Central memory CD8-positive, alpha-beta T cell (primary cell): ENCODE measurements around the gene OLFML1.

ENCODE experiments used
- ATAC-seq: fragments of 150-1000 bp; cut with Tn5 transposase; replicated peaks from 2 replicates; pipeline ENCODE4 v1.10.0; 2022; ENCODE audit warnings: mild to moderate bottlenecking, moderate FRiP score, moderate number of reproducible peaks; ENCODE audit not compliant: poor library complexity, severe bottlenecking; ENCODE audit errors: extremely low read depth
- DNase-seq, 2 donors: peaks; one replicate each; pipeline ENCODE4 v3.0.0; 2021; ENCODE audit warnings: low spot score in 2 of 2
- H3K27ac Mint-ChIP-seq: one replicate; pipeline ENCODE4 v1.8.0; 2022; ENCODE audit warnings: low read depth, mild to moderate bottlenecking, moderate library complexity, mixed read lengths
- H3K27me3 Mint-ChIP-seq: one replicate; pipeline ENCODE4 v1.8.0; 2022; ENCODE audit warnings: mixed read lengths
- H3K36me3 Mint-ChIP-seq: one replicate; pipeline ENCODE4 v1.8.0; 2022; ENCODE audit warnings: mild to moderate bottlenecking, moderate library complexity, mixed read lengths; ENCODE audit not compliant: insufficient read depth
- H3K4me1 Mint-ChIP-seq: one replicate; pipeline ENCODE4 v1.8.0; 2022; ENCODE audit warnings: mixed read lengths
- H3K4me3 Mint-ChIP-seq: one replicate; pipeline ENCODE4 v1.8.0; 2022; ENCODE audit warnings: mild to moderate bottlenecking, moderate library complexity, mixed read lengths
- H3K9me3 Mint-ChIP-seq: one replicate; pipeline ENCODE4 v1.8.0; 2022; ENCODE audit warnings: mixed read lengths

The OLFML1 gene

GRCh38 chr11:7486781-7487140 is 1.5 kb downstream of the OLFML1 start:
- no peak overlapping the region for H3K27ac Mint-ChIP-seq
- no peaks in the 10 kb centered on the region for H3K9me3 Mint-ChIP-seq
- no peaks in the 10 kb centered on the region for H3K36me3 Mint-ChIP-seq
- DNase-seq = no peak
- H3K27me3 Mint-ChIP-seq = peaks cover 12% of the 10 kb centered on the region
- ATAC-seq = no peak
- no peak overlapping the region for H3K4me3 Mint-ChIP-seq
- no peaks in the 10 kb centered on the region for H3K4me1 Mint-ChIP-seq

GRCh38 chr11:7487360-7487759 is 2.1 kb downstream of the OLFML1 start:
- Mint-ChIP-seq H3K27me3 (peaks cover 12% of the 10 kb centered on the region), H3K4me3 (no peak overlapping the region), H3K4me1 (no peaks in the 10 kb centered on the region), H3K27ac (no peak overlapping the region), H3K9me3 (no peaks in the 10 kb centered on the region), H3K36me3 (no peaks in the 10 kb centered on the region)
- no peak for ATAC-seq
- no peak for DNase-seq

- ATAC-seq (no peak), DNase-seq (no peak)
- no peak overlapping the region for H3K27ac Mint-ChIP-seq
- H3K27me3 Mint-ChIP-seq = peaks cover 12% of the 10 kb centered on the region
- no peak overlapping the region for H3K4me3 Mint-ChIP-seq
- no peaks in the 10 kb centered on the region for H3K9me3 Mint-ChIP-seq
- H3K36me3 Mint-ChIP-seq = no peaks in the 10 kb centered on the region
- no peaks in the 10 kb centered on the region for H3K4me1 Mint-ChIP-seq
Observed at GRCh38 chr11:7488681-7489080, 3.4 kb downstream of the OLFML1 start.

- DNase-seq (no peak), ATAC-seq (no peak)
- H3K4me1 Mint-ChIP-seq = no peaks in the 10 kb centered on the region
- peaks cover 12% of the 10 kb centered on the region for H3K27me3 Mint-ChIP-seq
- no peaks in the 10 kb centered on the region for H3K36me3 Mint-ChIP-seq
- H3K4me3 Mint-ChIP-seq = no peak overlapping the region
- H3K9me3 Mint-ChIP-seq = no peaks in the 10 kb centered on the region
- H3K27ac Mint-ChIP-seq = no peak overlapping the region
Observed at GRCh38 chr11:7489376-7489775, 4.1 kb downstream of the OLFML1 start.

GRCh38 chr11:7490054-7490453 is 4.7 kb downstream of the OLFML1 start:
- ATAC-seq = no peak
- no peaks in the 10 kb centered on the region for H3K9me3 Mint-ChIP-seq
- no peak overlapping the region for H3K4me3 Mint-ChIP-seq
- H3K36me3 Mint-ChIP-seq = no peaks in the 10 kb centered on the region
- H3K27ac Mint-ChIP-seq = no peak overlapping the region
- DNase-seq = no peak
- peaks cover 12% of the 10 kb centered on the region for H3K27me3 Mint-ChIP-seq
- no peaks in the 10 kb centered on the region for H3K4me1 Mint-ChIP-seq

GRCh38 chr11:7490535-7490934 is 5.2 kb downstream of the OLFML1 start:
- no peak for DNase-seq
- H3K4me3 Mint-ChIP-seq = no peak overlapping the region
- no peaks in the 10 kb centered on the region for H3K9me3 Mint-ChIP-seq
- peaks cover 12% of the 10 kb centered on the region for H3K27me3 Mint-ChIP-seq
- H3K36me3 Mint-ChIP-seq = no peaks in the 10 kb centered on the region
- H3K27ac Mint-ChIP-seq = no peak overlapping the region
- ATAC-seq = no peak
- no peaks in the 10 kb centered on the region for H3K4me1 Mint-ChIP-seq

GRCh38 chr11:7492253-7492652 is 6.9 kb downstream of the OLFML1 start:
- H3K27me3 Mint-ChIP-seq = peaks cover 12% of the 10 kb centered on the region
- no peaks in the 10 kb centered on the region for H3K4me1 Mint-ChIP-seq
- no peaks in the 10 kb centered on the region for H3K9me3 Mint-ChIP-seq
- no peaks in the 10 kb centered on the region for H3K36me3 Mint-ChIP-seq
- DNase-seq (no peak), ATAC-seq (no peak)
- H3K4me3 Mint-ChIP-seq = no peak overlapping the region
- H3K27ac Mint-ChIP-seq = no peak overlapping the region

- Mint-ChIP-seq H3K4me1 (no peaks in the 10 kb centered on the region), H3K36me3 (no peaks in the 10 kb centered on the region), H3K27me3 (peaks cover 12% of the 10 kb centered on the region), H3K4me3 (no peak overlapping the region), H3K27ac (no peak overlapping the region), H3K9me3 (no peaks in the 10 kb centered on the region)
- no peak for DNase-seq
- no peak for ATAC-seq
Observed at GRCh38 chr11:7493670-7494069, 8.4 kb downstream of the OLFML1 start.

GRCh38 chr11:7494086-7494745 is 8.9 kb downstream of the OLFML1 start:
- Mint-ChIP-seq H3K4me1 (no peaks in the 10 kb centered on the region), H3K9me3 (no peaks in the 10 kb centered on the region), H3K27ac (no peak overlapping the region), H3K4me3 (no peak overlapping the region), H3K27me3 (peaks cover 7% of the 10 kb centered on the region), H3K36me3 (no peaks in the 10 kb centered on the region)
- DNase-seq (no peak), ATAC-seq (no peak)

GRCh38 chr11:7495882-7496551 is 10.7 kb downstream of the OLFML1 start:
- H3K4me1 Mint-ChIP-seq = no peaks in the 10 kb centered on the region
- H3K27me3 Mint-ChIP-seq = no peaks in the 10 kb centered on the region
- H3K9me3 Mint-ChIP-seq = no peaks in the 10 kb centered on the region
- ATAC-seq = peak; percentile 49
- no peak for DNase-seq
- no peak overlapping the region for H3K27ac Mint-ChIP-seq
- H3K36me3 Mint-ChIP-seq = no peaks in the 10 kb centered on the region
- H3K4me3 Mint-ChIP-seq = no peak overlapping the region

GRCh38 chr11:7498193-7498592 is 12.9 kb downstream of the OLFML1 start:
- no peak for DNase-seq
- H3K4me3 Mint-ChIP-seq = no peak overlapping the region
- H3K27ac Mint-ChIP-seq = no peak overlapping the region
- no peaks in the 10 kb centered on the region for H3K4me1 Mint-ChIP-seq
- no peaks in the 10 kb centered on the region for H3K36me3 Mint-ChIP-seq
- H3K9me3 Mint-ChIP-seq = no peaks in the 10 kb centered on the region
- H3K27me3 Mint-ChIP-seq = no peaks in the 10 kb centered on the region
- no peak for ATAC-seq

- DNase-seq (no peak), ATAC-seq (no peak)
- H3K36me3 Mint-ChIP-seq = no peaks in the 10 kb centered on the region
- H3K4me1 Mint-ChIP-seq = no peaks in the 10 kb centered on the region
- H3K9me3 Mint-ChIP-seq = no peaks in the 10 kb centered on the region
- no peak overlapping the region for H3K27ac Mint-ChIP-seq
- no peak overlapping the region for H3K4me3 Mint-ChIP-seq
- H3K27me3 Mint-ChIP-seq = no peaks in the 10 kb centered on the region
Observed at GRCh38 chr11:7499081-7499480, 13.8 kb downstream of the OLFML1 start.

GRCh38 chr11:7500251-7500650 is 14.9 kb downstream of the OLFML1 start:
- H3K27me3 Mint-ChIP-seq = no peaks in the 10 kb centered on the region
- DNase-seq (no peak), ATAC-seq (no peak)
- no peak overlapping the region for H3K27ac Mint-ChIP-seq
- H3K9me3 Mint-ChIP-seq = no peaks in the 10 kb centered on the region
- no peaks in the 10 kb centered on the region for H3K36me3 Mint-ChIP-seq
- no peak overlapping the region for H3K4me3 Mint-ChIP-seq
- no peaks in the 10 kb centered on the region for H3K4me1 Mint-ChIP-seq
